Right ventricle myocardium superior (tissue), 1 donor: ENCODE results near the gene ZBTB7A. TPM values are rescaled to one million over a fixed set of nuclear protein-coding genes. Genes with fewer than 3 reads are reported as not detected.

Source experiments
- ATAC-seq: fragments of 200-7000 bp; cut with Tn5 transposase; one replicate; pipeline ENCODE4 v1.9.1; 2020; ENCODE audit warnings: mild to moderate bottlenecking; ENCODE audit not compliant: poor library complexity
- DNase-seq: peaks from one replicate; pipeline ENCODE4 v3.0.0-alpha.2; 2020
- intact Hi-C: fragments of 100-400 bp; cut with DNase I; formaldehyde crosslinking; loops from one replicate; pipeline ENCODE4 v1.11.2; 2022
- long read RNA-seq: library from polyadenylated mRNA; unstranded; transcript quantifications from one replicate; pipeline ENCODE4 v2.0.0, GENCODE V29; 2021
- total RNA-seq: library from RNA; stranded (reverse); fragmentation: NEBNext Ultra II Directional; extraction: Animal tissue kit (Norgen Biotek cat#: 25700); gene quantifications from one replicate; pipeline ENCODE4 v1.2.1, GENCODE V29; 2021
- donor health status: DM: no; HTN: yes; CAD: no; lungs with severe emphysema.

ZBTB7A gene
- 31.4 TPM for total RNA-seq
- long read RNA-seq, full-length matches to known transcripts, result 28 of 46 reads
- long read RNA-seq, partial matches to known transcripts, result 2 of 46 reads
- long read RNA-seq, other reads (novel, unspliced or antisense), result 16 of 46 reads

GRCh38 chr19:4066682-4067395 lies at the start of gene ZBTB7A:
TSS of gene ZBTB7A (minus strand) at chr19:4066899. CDS start at chr19:4055232, 11,667 bp downstream.
- peak; percentile 93 for DNase-seq
- intact Hi-C loops, result no loop called here
- peak; percentile 49 for ATAC-seq

GRCh38 chr19:4115818-4116385 lies 49.2 kb upstream of the ZBTB7A start:
- intact Hi-C loops, result no loop called here
- DNase-seq (no peak), ATAC-seq (no peak)

DNA sequence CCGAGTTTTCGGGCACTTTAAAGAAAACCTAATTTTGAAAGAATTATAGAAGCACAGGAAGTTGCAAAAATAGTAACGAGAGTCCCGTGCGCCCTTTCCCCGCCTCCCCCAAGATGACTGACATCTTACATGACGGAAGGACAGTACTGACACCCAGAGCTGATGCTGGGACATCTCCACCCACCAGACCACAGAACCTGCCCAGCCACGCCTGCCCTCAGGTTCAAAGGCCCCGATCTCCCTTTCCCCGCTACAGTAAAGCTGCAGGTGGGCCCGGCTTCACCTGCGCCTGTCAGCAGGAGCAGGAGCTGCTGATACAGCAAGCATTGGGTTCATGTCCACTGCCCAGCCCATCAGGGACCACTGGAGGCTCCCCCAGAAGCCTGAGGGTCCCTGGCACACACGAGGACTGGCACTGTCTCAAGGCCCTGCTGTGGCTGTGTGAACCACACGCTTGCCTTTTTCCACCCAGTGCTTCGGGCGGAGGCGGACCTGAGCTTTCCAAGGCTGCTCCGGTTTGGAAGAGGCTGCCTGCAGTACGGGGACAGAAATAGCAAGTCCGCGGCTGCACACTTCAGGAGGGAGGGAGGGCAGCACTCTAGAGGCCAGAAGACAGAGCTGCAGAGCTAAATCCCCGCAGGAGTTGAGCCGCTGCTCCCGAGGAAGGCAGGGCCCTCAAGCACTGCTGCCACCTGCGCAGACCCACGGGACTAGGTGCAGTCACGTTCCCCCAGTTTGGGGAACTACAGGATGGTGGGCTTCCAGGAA lies 48.5 kb upstream of the ZBTB7A start:
- intact Hi-C loops, result no loop called here
- ATAC-seq (peak; percentile 78), DNase-seq (peak; percentile 62)

- ATAC-seq (no peak), DNase-seq (no peak)
- intact Hi-C loops, result no loop called here
Measured at GRCh38 chr19:4114181-4114580, 47.5 kb upstream of the ZBTB7A start.

- DNase-seq (no peak), ATAC-seq (peak; percentile 66)
- intact Hi-C loops, result no loop called here
Measured at GRCh38 chr19:4113398-4114088, 46.8 kb upstream of the ZBTB7A start.

DNA sequence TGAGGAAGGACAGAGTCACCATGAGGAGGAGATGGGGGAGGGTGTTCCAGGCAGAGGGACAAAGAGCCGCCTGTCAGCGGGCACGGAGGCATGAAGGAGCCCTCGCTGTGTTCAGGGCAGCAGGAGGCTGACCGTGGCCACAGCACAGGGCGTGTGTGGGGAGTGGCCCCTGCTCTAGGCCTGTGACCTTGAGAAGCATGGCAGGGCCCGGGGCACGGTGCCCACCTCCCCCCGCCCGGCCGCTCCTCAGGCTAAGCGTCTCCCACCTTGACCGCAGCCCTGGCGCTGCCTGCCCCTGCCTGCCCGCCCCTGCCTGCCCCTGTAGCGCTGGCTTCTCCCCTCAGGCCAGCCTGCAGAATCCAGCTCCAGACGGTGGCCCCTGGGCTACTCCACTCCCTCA lies 45.7 kb upstream of the ZBTB7A start:
- intact Hi-C loops, result no loop called here
- DNase-seq, result no peak
- no peak for ATAC-seq

GRCh38 chr19:4109626-4109945 lies 42.9 kb upstream of the ZBTB7A start:
- intact Hi-C loops, result no loop called here
- DNase-seq, result no peak

DNA sequence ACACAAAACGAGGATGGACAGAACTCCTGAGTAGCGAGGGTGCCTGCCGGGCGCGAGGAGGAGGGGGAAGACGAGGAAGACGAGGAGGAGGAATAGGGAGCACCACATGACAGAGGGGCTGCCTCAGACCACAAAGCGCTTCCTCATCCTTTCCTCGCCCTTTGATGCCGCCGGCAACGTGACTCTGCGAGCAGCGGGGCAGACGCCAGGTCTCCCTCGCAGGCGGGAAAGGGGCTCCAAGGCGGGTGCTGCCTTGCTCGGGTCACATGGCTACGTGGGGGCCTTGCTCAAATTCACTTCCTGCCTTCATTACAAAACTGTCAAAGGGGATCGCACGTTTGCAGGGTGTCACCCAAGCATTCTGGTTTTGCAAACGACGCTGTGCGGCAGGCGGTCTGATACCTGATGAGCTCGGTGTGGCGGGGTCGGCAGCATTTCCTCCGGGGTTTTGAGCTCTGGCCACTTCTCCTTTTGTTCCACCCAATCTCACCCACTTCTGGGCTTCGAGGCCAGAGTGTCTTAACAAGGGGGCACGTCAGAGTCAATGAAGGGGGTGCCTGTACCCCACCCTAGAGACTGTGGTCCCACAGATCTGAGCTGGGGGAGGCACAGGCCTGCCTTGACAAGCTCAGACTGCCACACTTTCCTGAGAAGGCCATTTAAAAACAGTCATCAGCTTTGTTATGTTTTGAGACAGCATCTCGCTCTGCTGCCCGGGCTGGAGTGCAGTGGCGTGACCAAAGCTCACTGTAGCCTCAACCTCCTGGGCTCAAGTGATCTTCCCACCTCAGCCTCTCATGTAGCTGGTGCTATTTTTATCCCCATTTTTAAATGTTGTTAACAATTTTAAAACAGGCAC lies 42.3 kb upstream of the ZBTB7A start:
- intact Hi-C loops, result no loop called here
- DNase-seq (no peak), ATAC-seq (no peak)

More at GRCh38 chr19:4109626-4109945, 42.9 kb upstream of the ZBTB7A start:
- no peak for ATAC-seq

GRCh38 chr19:4103080-4103433 lies 36.4 kb upstream of the ZBTB7A start:
- intact Hi-C loops, result no loop called here
- no peak for ATAC-seq
- no peak for DNase-seq

DNA sequence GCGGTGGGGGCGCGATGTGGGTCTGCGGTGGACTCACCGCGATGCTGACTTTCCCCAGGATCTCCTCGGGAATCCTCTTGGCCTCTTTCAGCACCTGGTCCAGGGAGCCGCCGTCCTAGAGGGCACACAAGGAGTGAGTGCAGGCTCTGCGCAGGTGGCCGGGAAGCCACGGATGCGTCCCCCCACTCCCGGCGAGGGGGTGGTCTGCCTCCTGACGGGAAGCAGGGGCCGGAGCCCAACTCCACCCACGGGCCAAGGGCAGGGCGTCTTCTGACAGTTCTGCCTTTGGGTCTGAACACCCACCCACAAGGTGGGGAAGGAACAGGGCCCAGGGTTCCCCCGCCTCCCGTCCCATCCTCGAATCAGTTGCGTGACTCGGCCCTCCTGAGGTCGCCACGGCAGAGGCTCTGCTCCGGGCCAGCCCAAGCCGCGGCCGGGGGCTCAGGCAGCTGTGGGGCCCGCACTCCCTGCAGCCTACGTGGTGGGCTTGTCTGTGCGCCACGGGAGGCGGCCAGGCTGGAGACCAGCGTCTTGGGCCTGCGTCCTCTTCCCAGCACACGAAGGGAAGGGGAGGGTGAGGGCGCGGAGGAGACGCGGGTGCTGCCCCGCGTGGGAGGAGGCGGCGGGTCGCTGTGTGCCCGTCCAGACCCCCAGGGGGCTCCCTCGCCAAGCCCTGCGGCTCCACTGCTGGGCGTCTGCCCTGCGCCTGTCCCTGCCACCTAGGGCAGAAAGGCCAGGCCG lies 35.8 kb upstream of the ZBTB7A start:
- ATAC-seq, result no peak
- intact Hi-C loops, result no loop called here
- DNase-seq, result no peak

- intact Hi-C loops, result no loop called here
- DNase-seq (no peak), ATAC-seq (no peak)
Measured at GRCh38 chr19:4101496-4101770, 34.7 kb upstream of the ZBTB7A start.

DNA sequence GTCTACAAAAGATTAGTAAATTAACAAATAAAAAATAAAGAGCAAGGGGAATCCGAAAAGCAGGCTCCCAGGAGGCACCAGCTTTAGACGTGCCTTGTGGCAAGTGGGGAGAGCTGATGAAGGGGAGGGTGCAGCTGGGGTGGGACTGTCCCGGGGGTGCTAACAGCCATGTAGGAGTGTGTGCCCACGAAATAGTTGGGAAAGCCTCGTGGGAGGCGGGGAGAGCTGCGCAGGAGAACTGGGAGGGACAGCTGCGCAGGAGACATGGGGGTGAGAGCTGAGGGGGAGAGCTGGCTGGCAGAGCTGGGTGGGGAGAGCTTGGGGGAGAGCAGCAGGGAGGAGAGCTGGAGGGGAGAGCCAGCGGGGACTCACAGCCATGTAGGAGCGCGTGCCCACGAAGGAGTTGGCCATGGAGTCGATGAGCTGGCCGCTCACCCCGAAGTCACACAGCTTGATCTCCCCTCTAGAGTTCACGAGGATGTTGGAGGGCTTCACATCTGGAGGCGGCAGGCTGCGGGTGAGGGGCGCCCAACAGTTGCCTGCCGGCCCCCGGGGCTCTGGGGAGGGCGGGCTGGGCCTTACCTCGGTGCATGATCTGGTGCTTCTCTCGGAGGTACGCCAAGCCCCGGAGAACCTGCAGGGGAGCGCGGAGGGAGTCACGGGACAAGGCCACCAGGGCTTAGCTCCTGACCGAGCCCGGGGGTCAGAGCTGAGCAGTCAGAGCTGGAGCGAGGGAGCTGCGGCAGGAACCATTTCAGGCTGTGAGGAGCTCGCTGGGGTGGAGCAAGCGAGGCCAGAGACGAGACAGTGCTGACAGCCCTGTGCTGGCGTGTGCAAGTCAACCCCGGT lies 34.2 kb upstream of the ZBTB7A start:
- DNase-seq (no peak), ATAC-seq (no peak)
- intact Hi-C loops, result no loop called here

GRCh38 chr19:4099041-4099764 lies 32.5 kb upstream of the ZBTB7A start:
- intact Hi-C loops, result no loop called here
- no peak for DNase-seq
- ATAC-seq, result no peak

GRCh38 chr19:4098493-4098892 lies 31.8 kb upstream of the ZBTB7A start:
- intact Hi-C loops, result no loop called here
- DNase-seq (peak; percentile 84), ATAC-seq (peak; percentile 85)

DNA sequence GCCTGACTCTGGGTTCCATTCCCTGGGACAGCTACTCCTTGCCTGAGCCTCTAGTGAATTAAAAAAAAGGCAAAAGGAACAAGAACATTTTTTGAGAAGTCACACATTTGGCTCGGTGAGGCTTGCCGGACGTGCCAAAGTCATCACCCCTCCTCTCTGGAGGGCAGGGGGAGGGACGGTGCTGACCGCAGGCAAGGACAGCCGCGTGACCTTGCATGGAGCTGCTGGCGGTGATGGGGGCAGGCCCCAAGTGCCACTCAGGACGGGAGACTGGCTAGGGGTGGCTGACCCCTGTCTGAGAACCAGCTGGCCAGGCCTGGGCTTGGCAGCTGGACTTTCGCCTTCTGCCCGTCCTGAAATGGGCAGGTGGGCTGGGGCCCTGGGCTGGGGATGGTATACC lies 30.8 kb upstream of the ZBTB7A start:
- peak; percentile 75 for ATAC-seq
- peak; percentile 75 for DNase-seq
- intact Hi-C loops, result no loop called here

DNA sequence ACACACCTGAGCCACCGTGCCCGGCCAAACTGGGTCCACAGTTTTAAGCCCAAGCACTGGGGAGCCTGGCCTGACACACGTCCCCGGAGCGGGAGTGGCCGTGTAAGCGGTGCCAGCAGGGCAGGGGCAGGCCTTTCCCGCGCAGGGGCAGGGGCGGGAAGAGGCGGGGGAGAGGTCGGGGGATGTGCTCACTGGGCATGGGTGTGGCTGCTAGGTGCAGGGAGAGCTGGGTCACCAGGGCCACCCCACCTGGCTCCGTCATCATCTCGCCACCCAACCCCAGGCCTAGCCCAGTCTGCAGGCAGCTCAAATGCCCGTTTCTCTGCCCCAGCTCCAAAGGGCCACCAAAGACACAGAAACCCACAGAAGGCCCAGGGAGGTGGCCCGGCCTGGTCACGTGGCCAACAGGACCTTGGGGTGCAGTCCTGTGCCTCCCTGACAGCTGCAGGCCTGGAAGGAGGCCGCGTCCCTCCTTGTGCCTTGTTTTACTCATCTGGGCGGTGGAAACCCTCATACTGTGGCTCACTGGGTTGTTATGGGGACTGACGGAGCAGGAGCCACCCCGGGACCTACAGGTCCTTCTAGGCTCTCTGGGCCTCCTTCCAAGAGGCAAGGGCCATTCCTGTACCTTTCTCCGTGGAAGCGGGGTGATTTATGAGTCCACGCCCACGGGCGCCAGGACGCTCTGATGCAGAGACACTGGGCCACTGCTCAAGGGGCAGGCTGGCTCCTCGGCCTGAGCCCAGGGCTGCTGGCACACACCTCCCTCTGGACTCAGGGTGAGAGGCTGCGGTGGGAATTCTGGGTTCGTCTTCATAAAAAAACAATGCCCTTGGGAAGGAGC lies 29.6 kb upstream of the ZBTB7A start:
- DNase-seq (no peak), ATAC-seq (no peak)
- intact Hi-C loops, result no loop called here
